SK-N-DZ (cell line): Measurements from ENCODE around the gene SHPK.

Experiments
- DNase-seq: peaks from one replicate; pipeline ENCODE4 v3.0.0-alpha.2; 2015; ENCODE audit warnings: low spot score

SHPK gene

GRCh38 chr17:3632287-3632686 lies 3.8 kb downstream of the SHPK start:
- no peak for DNase-seq

- DNase-seq, result no peak
Measured at GRCh38 chr17:3630781-3631180, 5.3 kb downstream of the SHPK start.

- no peak for DNase-seq
Measured at GRCh38 chr17:3627769-3628167, 8.3 kb downstream of the SHPK start.

GRCh38 chr17:3626831-3627768 lies 8.9 kb downstream of the SHPK start:
- DNase-seq, result no peak

GRCh38 chr17:3622977-3623594 lies 13.0 kb downstream of the SHPK start:
- no peak for DNase-seq

- no peak for DNase-seq
Measured at GRCh38 chr17:3621146-3621720, 14.8 kb downstream of the SHPK start.

GRCh38 chr17:3615160-3615870 lies 20.7 kb downstream of the SHPK start:
- no peak for DNase-seq

- DNase-seq, result no peak
Measured at GRCh38 chr17:3613124-3613523, 22.9 kb downstream of the SHPK start.

- no peak for DNase-seq
Measured at GRCh38 chr17:3610523-3610922, 25.5 kb downstream of the SHPK start.

GRCh38 chr17:3609689-3610088 lies 26.4 kb downstream of the SHPK start:
- no peak for DNase-seq

GRCh38 chr17:3603870-3604259 lies 32.2 kb downstream of the SHPK start:
- DNase-seq, result no peak

- DNase-seq, result no peak
Measured at GRCh38 chr17:3603119-3603869, 32.8 kb downstream of the SHPK start.

- peak; percentile 45 for DNase-seq
Measured at GRCh38 chr17:3602499-3602898, 33.6 kb downstream of the SHPK start.

GRCh38 chr17:3600529-3601205 lies 35.4 kb downstream of the SHPK start:
- DNase-seq, result no peak

GRCh38 chr17:3598078-3598477 lies 38.0 kb downstream of the SHPK start:
- no peak for DNase-seq

- DNase-seq, result no peak
Measured at GRCh38 chr17:3596804-3597464, 39.1 kb downstream of the SHPK start.

- no peak for DNase-seq
Measured at GRCh38 chr17:3594976-3595375, 41.1 kb downstream of the SHPK start.

- DNase-seq, result no peak
Measured at GRCh38 chr17:3594051-3594800, 41.8 kb downstream of the SHPK start.

- no peak for DNase-seq
Measured at GRCh38 chr17:3593384-3593783, 42.7 kb downstream of the SHPK start.
